Fibroblast of the aortic adventitia (primary cell): ENCODE results near the gene TMEM39B. TPM values are rescaled to one million over a fixed set of nuclear protein-coding genes. Genes with fewer than 3 reads are reported as not detected.
"Not testable (repeated sequence)": the region's sequence is repeated elsewhere in the genome, so short reads cannot be mapped to it uniquely, and the experiment has no call there.

Experiments
- DNase-seq: peaks from one replicate; pipeline ENCODE4 v3.0.0-alpha.2; 2010; ENCODE audit warnings: low read depth
- H3K4me3 ChIP-seq: 2 replicates; pipeline ENCODE4 v1.5.1; 2011; ENCODE audit warnings: low read depth, mild to moderate bottlenecking, control low read depth, low read length, moderate library complexity
- CTCF ChIP-seq: IDR thresholded peaks from 2 replicates; pipeline ENCODE4 v1.5.1; 2011; ENCODE audit warnings: mild to moderate bottlenecking, low read length, control low read depth, inconsistent platforms; ENCODE audit not compliant: insufficient read depth
- small RNA-seq: library from RNA; depleted of rRNA; stranded (forward); fragments of <200 nt; gene quantifications from one replicate; pipeline ENCODE3, GENCODE V24; 2012
- total RNA-seq: library from RNA; depleted of rRNA; stranded (reverse); fragments of >200 nt; gene quantifications from 2 replicates; pipeline ENCODE4 v1.2.3, GENCODE V29; 2012; ENCODE audit warnings: low replicate concordance

Gene TMEM39B
- total RNA-seq, 1 donor, result 9.0 TPM

GRCh38 chr1:32138965-32139364, 66.2 kb downstream of the TMEM39B start:
- DNase-seq, result no peak
- no peak overlapping the region for H3K4me3 ChIP-seq
- TF ChIP-seq CTCF, result no peak

GRCh38 chr1:32142446-32143301, 69.9 kb downstream of the TMEM39B start:
- TF ChIP-seq CTCF, result no peak

DNA sequence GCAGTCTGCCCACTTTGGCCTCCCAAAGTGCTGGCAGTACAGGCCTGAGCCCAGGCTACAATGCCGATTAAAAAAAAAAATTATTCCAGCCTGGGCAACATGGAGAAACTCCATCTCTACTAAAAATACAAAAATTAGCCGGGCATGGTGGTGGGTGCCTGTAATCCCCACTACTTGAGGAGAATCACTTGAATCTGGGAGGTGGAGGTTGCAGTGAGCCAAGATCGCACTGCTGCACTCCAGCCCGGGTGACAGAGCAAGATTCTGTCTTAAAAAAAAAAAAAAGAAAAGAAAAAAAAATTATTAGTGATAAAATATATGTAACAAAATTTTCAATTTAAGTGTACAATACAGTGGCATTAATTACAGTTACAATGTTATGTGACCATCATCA, 70.6 kb downstream of the TMEM39B start:
- not testable (repeated sequence) for H3K4me3 ChIP-seq, DNase-seq

More at GRCh38 chr1:32142446-32143301, 69.9 kb downstream of the TMEM39B start:
- peak; percentile 82 for DNase-seq
- H3K4me3 ChIP-seq, result no peak overlapping the region

- no peak for TF ChIP-seq CTCF
- H3K4me3 ChIP-seq, result no peak overlapping the region
- peak; percentile 49 for DNase-seq
Measured at GRCh38 chr1:32144033-32144432, 71.3 kb downstream of the TMEM39B start.

- not testable (repeated sequence) for DNase-seq, H3K4me3 ChIP-seq
Measured at GRCh38 chr1:32147799-32148198, 75.1 kb downstream of the TMEM39B start.

DNA sequence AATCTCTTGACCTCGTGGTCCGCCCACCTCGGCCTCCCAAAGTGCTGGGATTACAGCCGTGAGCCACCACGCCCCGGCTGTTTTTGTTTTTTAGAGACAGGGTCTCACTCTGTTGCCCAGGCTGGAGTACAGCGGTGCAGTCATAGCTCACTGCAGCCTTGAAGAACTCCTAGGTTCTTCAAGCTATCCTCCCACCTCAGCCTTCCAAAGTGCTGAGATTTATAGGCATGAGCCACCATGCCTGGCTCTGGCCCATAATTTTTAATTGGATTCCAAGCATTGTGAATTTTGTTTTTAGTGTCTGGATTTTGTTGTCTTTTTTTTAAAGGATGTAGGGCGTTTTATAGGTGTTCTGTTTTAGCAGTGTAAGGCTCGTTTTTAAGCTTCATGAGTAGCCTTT, 78.1 kb downstream of the TMEM39B start:
- no peak overlapping the region for H3K4me3 ChIP-seq
- TF ChIP-seq CTCF, result no peak
- DNase-seq, result no peak

DNA sequence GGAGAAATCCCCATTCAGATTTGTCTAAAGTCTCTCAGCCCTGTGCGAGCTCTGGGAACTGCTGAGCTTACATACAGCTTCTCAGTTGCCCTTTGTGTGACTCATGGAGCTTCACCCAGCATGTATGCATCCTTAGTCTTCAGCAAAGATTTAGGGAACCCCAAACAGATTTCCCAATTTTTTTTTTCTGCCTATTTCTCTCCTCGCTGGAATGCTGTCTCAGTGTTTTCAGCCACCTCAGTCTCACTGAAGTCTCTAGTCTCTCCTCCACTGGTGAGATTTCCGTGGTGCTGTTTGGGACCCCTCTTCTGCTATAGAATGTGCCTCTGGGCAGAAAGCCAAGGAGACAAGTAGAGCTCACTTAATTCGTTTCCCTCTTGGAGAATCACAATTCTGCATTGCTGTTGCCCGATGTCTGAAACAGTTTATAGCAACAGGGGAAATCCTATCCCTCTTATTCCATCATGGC, 78.6 kb downstream of the TMEM39B start:
- no peak overlapping the region for H3K4me3 ChIP-seq
- DNase-seq, result peak; percentile 59
- no peak for TF ChIP-seq CTCF

Small RNAs within 50 kb of the gene (small RNA-seq; reads per million reads assigned to genes)
- gene MIR5585 (0.25 reads per million), gene RF00017 (not detected)

Other genes with a start within 250 kb of the TMEM39B start
- 428 and 692 TPM in 2 replicates for gene PTP4A2, start 134.6 kb upstream of the TMEM39B start, total RNA-seq
- gene KHDRBS1, start 59.1 kb upstream of the TMEM39B start, total RNA-seq, result 43.1 and 53.8 TPM in 2 replicates
- gene KPNA6, start 35.1 kb downstream of the TMEM39B start, total RNA-seq, result 42.4 and 56.2 TPM in 2 replicates
- 39.7 and 98.0 TPM in 2 replicates for gene TXLNA, start 106.7 kb downstream of the TMEM39B start, total RNA-seq
- 6.0 and 16.1 TPM in 2 replicates for gene CCDC28B, start 127.7 kb downstream of the TMEM39B start, total RNA-seq
- 0.41 and 2.3 TPM in 2 replicates for gene IQCC, start 132.7 kb downstream of the TMEM39B start, total RNA-seq
- gene DCDC2B, start 136.2 kb downstream of the TMEM39B start, total RNA-seq, result not detected in 2 replicates
- 18.3 and 21.0 TPM in 2 replicates for gene TMEM234, start 149.4 kb downstream of the TMEM39B start, total RNA-seq
- gene EIF3I, start 149.5 kb downstream of the TMEM39B start, total RNA-seq, result 217 and 284 TPM in 2 replicates
- gene FAM167B, start 174.3 kb downstream of the TMEM39B start, total RNA-seq, result 1.4 and 2.1 TPM in 2 replicates
- not detected in 2 replicates for gene LCK, start 178.3 kb downstream of the TMEM39B start, total RNA-seq
- 42.9 and 95.8 TPM in 2 replicates for gene HDAC1, start 219.1 kb downstream of the TMEM39B start, total RNA-seq